Measurements from ENCODE around the gene SLC35F2.

GRCh38 chr11:107856180-107856980 is 2.2 kb downstream of the SLC35F2 start:
- TF ChIP-seq POLR2A (IDR thresholded peaks at IDR 0.05) (no peak), CTCF (IDR thresholded peaks at IDR 0.05) (no peak)

Data from right lobe of liver (tissue), 4 donors.